Panc1 (cell line): ENCODE measurements around the gene DRD2. TPM values are rescaled to one million over a fixed set of nuclear protein-coding genes. Genes with fewer than 3 reads are reported as not detected.

ENCODE experiments used
- ATAC-seq: fragments of 200-7000 bp; cut with Tn5 transposase; 2 replicates; pipeline ENCODE4 v1.9.1; 2020; ENCODE audit warnings: mild to moderate bottlenecking, moderate library complexity
- BruUV-seq: library from RNA; stranded (reverse); fragments of 400-500 nt; replicated peaks from 2 replicates; lab custom pipeline; 2021; lab: Mats Ljungman, UMichigan
- CTCF ChIA-PET: fragments of 300-600 bp; sonication (Branson Sonifier 250); formaldehyde crosslinking; loops from one replicate; lab custom pipeline; 2022; ENCODE audit warnings: antibody characterized with exemption; lab: Charles Lee
- POLR2A ChIA-PET: fragments of 300-600 bp; sonication (Branson Sonifier 250); formaldehyde crosslinking; loops from one replicate; lab custom pipeline; 2022; ENCODE audit warnings: antibody characterized with exemption; lab: Charles Lee
- DNase-seq: peaks from one replicate; pipeline ENCODE4 v3.0.0-alpha.2; 2010; ENCODE audit warnings: low read depth, low spot score
- H3K27ac ChIP-seq: 2 replicates; pipeline ENCODE4 v1.5.1; 2011; ENCODE audit warnings: mild to moderate bottlenecking, low read length, inconsistent platforms
- H3K27me3 ChIP-seq: fragments of 200-500 bp; sonication (Bioruptor generic); 2 replicates; pipeline ENCODE4 v1.6.0; 2014; ENCODE audit warnings: low read length, inconsistent platforms; ENCODE audit not compliant: control insufficient read depth, insufficient read depth
- H3K36me3 ChIP-seq: fragments of 200-500 bp; sonication (Bioruptor generic); 2 replicates; pipeline ENCODE4 v1.5.1; 2014; ENCODE audit warnings: inconsistent platforms, mild to moderate bottlenecking, low read length, moderate library complexity; ENCODE audit not compliant: control insufficient read depth, insufficient read depth
- H3K4me1 ChIP-seq: 2 replicates; pipeline ENCODE4 v1.5.1; 2011; ENCODE audit warnings: inconsistent platforms, mild to moderate bottlenecking, low read length, moderate library complexity; ENCODE audit not compliant: control insufficient read depth, insufficient read depth
- H3K4me3 ChIP-seq, 2 experiments: 2 replicates each; pipeline ENCODE4 v1.5.1; 2011 to 2012; ENCODE audit warnings: low read depth in 2 of 2, low read length in 2 of 2, mild to moderate bottlenecking in 2 of 2, inconsistent platforms in 1 of 2, moderate library complexity in 1 of 2
- H3K9me3 ChIP-seq: fragments of 200-500 bp; sonication (Bioruptor generic); 2 replicates; pipeline ENCODE4 v1.5.1; 2014; ENCODE audit warnings: low read depth, mild to moderate bottlenecking, inconsistent platforms, low read length, moderate library complexity; ENCODE audit not compliant: control insufficient read depth, insufficient read depth
- CTCF ChIP-seq: fragments of 450-650 bp; IDR thresholded peaks from 2 replicates; pipeline ENCODE4 v1.5.1; 2017; ENCODE audit warnings: mild to moderate bottlenecking
- POLR2AphosphoS5 ChIP-seq: IDR thresholded peaks from 2 replicates; pipeline ENCODE4 v1.6.1; 2012; ENCODE audit warnings: mild to moderate bottlenecking, low read depth, low read length, moderate library complexity
- REST ChIP-seq, 2 experiments: IDR thresholded peaks; 2 replicates each; pipeline ENCODE4 v1.6.1; 2011 to 2012; ENCODE audit warnings: low read depth in 2 of 2, control low read depth in 1 of 2, low read length in 1 of 2, mild to moderate bottlenecking in 1 of 2, moderate library complexity in 1 of 2; ENCODE audit not compliant: insufficient read depth in 1 of 2
- SIN3A ChIP-seq: IDR thresholded peaks from 2 replicates; pipeline ENCODE4 v1.6.1; 2012; ENCODE audit warnings: low read depth, mild to moderate bottlenecking, low read length, moderate library complexity, borderline replicate concordance; ENCODE audit not compliant: insufficient read depth
- TCF7L2 ChIP-seq: IDR thresholded peaks from 2 replicates; pipeline ENCODE4 v1.6.1; 2011; ENCODE audit warnings: mild to moderate bottlenecking, low read depth, low read length, inconsistent platforms
- in situ Hi-C: cut with HindIII; loops from 2 replicates; pipeline ENCODE4 v1.10.0; 2016; ENCODE audit warnings: low sequenced_read_pairs, low pct_unique_long_range_greater_than_20kb
- intact Hi-C: fragments of 100-400 bp; cut with micrococcal nuclease; formaldehyde crosslinking; loops from one replicate; pipeline ENCODE4 v1.10.0; 2022; ENCODE audit not compliant: unreplicated experiment
- total RNA-seq: library from RNA; stranded (reverse); gene quantifications from one replicate; pipeline ENCODE4 v1.2.1, GENCODE V29; 2021; ENCODE audit not compliant: unreplicated experiment

Gene DRD2
- total RNA-seq, 1 experiment from 2014 or later = 5.3 TPM

DNA sequence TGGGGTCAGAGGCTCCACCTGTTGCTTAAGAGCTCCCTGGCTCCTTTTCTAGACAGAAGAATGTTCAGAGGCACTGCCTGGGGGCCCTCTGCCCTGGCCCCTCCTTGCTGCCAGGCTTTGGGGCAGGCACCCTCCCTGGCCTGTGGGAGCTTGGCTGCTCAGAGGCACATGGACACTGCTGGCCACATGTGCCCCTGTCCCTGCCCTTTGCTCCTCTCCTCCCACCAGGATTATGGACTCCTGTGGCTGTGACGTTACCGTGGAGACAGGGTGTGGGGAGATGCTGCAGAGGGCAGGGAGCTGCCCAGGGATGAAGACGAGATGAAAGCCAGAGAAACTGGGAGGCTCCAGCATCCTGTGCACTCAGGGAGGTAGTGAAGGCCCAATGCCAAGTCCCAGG, 14.7 kb downstream of the DRD2 start:
- no TSS peak for BruUV-seq
- Histone ChIP-seq H3K4me3 (no peak overlapping the region), H3K36me3 (no peaks in the 10 kb centered on the region), H3K9me3 (no peaks in the 10 kb centered on the region), H3K27me3 (no peaks in the 10 kb centered on the region), H3K4me1 (no peaks in the 10 kb centered on the region), H3K27ac (no peak overlapping the region)
- intact Hi-C loops = no loop called here
- ChIA-PET CTCF (no interaction called here), POLR2A (no interaction called here)
- no peak for TF ChIP-seq CTCF
- TF ChIP-seq REST (IDR thresholded peaks at IDR 0.05; ENCODE audit: insufficient read depth in 1 of 2, low read depth in 2 of 2, low read length in 1 of 2) = no peak
- no peak for TF ChIP-seq SIN3A
- no peak for TF ChIP-seq TCF7L2
- no peak for TF ChIP-seq POLR2AphosphoS5
- DNase-seq (no peak), ATAC-seq (no peak)
- in situ Hi-C loops = no loop called here

GRCh38 chr11:113458189-113458588, 17.0 kb downstream of the DRD2 start:
- ATAC-seq = no peak
- no peaks in the 10 kb centered on the region for H3K4me1 ChIP-seq
- POLR2A ChIA-PET = no interaction called here
- H3K9me3 ChIP-seq = no peaks in the 10 kb centered on the region
- in situ Hi-C loops (no loop called here), intact Hi-C loops (no loop called here)
- no peaks in the 10 kb centered on the region for H3K36me3 ChIP-seq
- H3K27ac ChIP-seq = no peak overlapping the region
- no peaks in the 10 kb centered on the region for H3K27me3 ChIP-seq
- DNase-seq = no peak
- CTCF ChIA-PET = no interaction called here
- no TSS peak for BruUV-seq
- H3K4me3 ChIP-seq = no peak overlapping the region
- TF ChIP-seq SIN3A (no peak), REST (IDR thresholded peaks at IDR 0.05; ENCODE audit: insufficient read depth in 1 of 2, low read depth in 2 of 2, low read length in 1 of 2) (no peak), POLR2AphosphoS5 (no peak), TCF7L2 (no peak), CTCF (no peak)
